HG03045 (cell line): Measurements from ENCODE around the gene RASGEF1B.
"Not testable (repeated sequence)": the region's sequence is repeated elsewhere in the genome, so short reads cannot be mapped to it uniquely, and the experiment has no call there.

ENCODE experiments used
- ATAC-seq: cut with Tn5 transposase; IDR thresholded peaks from one replicate; pipeline ENCODE4 v1.9.1; 2021; ENCODE audit warnings: mild to moderate bottlenecking, moderate library complexity; ENCODE audit not compliant: unreplicated experiment

RASGEF1B gene

DNA sequence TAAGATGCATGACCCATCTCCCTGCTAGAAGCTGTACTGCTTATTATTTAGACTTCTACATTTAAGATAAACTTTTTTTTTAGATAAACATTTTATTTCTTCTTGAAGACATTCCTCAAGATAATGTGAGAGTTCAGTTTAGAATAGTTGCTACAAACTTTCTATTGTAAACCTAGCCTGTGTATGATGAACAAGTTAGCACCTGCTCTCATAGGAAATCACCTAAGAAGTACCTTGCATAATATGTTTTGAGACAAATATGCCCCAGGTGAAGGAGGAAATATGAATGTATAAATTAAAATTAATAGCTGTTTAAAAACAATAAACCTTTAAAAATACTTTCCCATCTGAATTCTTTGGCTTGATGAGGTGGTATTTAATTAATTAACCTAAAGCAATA lies 35.6 kb downstream of the RASGEF1B start:
- no peak for ATAC-seq

DNA sequence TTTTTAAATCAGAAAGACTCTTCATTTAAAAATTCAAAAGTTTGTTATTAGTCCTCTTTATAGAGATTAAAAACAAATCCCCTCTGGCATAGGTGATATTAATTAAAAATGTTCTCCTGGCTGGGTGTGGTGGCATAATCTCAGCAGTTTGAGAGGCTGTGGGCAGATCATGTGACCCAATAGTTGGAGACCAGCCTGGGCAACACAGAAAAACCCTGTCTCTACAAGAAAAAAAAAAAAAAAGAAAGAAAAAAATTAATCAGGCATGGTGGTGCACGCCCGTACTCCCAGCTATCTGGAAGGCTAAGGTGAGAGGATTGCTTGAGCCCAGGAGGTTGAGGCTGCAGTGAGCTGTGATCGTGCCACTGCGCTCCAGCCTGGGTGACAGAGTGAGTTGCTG lies 38.9 kb downstream of the RASGEF1B start:
- ATAC-seq = no peak

DNA sequence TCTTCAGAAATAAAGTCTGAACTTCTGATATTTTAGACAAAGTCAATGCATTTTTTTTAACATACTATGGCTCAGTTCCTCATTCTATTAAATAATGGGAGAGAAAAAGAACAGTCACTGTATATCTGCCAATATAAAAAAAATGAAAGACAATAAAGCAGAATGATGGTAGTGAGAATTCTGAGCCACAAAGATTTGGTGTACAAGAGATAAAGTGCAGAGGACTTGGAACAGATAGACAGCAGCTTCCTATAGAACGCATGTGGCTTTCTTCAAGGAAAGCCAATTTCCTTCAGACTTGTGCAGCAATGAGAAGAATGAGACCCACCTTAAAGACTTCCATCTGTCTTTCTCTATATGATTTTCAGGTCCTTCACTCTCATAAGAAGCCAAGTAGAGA lies 39.7 kb downstream of the RASGEF1B start:
- ATAC-seq = no peak

DNA sequence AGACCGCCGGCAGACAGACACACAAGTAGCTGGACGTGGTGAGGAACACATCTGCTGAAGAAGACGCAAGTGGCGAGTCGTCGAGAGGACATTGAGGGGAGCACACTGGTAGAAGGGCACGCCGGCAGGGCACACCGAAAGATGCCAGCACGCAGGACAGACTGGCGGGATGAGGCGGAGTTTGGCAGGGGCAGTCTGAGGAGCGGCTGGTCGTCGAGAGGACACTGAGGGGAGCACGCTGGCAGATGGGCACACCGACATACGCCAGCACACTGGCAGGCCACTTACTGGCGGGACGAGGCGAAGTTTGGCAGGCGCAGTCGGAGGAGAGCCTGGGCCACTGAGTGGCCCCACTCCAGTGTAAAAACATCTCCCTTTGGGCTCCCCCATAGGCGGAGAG lies 42.1 kb downstream of the RASGEF1B start:
- no peak for ATAC-seq

DNA sequence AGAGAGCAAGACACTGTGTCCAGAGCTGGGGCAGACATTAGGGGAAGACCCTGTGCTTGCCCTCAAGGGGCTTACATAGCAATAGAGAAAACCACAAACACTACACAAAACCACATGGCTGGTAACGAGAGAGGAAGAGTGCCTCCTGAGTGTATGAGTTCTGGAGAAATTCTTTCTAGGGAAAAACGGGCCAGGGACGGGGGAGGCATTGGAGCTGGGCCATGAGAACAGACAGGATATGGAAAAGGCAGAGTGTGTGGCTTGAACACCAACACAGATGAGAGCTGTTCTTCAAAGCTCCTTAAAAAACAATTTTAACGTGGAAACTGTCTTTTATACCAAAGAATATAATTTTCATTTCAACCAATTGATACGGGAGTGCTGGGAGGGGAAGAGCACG lies 42.7 kb downstream of the RASGEF1B start:
- ATAC-seq = no peak

DNA sequence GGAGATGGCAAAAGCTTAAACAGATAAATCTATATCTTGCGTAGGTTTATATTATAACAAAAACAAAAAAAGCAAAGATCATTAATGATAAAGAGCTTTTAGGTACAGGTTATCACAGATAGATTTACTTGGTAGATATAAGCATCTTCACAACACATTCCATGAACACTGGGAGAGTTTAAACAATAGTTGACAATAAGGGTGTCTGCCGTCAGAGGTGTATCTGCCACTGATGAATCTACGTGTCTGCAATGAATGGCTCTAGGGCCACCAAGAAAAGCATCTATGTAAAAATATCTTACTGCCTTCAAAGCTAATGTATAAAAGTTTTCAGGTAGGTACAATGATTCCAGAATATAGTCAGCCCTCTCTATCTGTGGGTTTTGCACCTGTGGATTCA lies 43.7 kb downstream of the RASGEF1B start:
- ATAC-seq = no peak

DNA sequence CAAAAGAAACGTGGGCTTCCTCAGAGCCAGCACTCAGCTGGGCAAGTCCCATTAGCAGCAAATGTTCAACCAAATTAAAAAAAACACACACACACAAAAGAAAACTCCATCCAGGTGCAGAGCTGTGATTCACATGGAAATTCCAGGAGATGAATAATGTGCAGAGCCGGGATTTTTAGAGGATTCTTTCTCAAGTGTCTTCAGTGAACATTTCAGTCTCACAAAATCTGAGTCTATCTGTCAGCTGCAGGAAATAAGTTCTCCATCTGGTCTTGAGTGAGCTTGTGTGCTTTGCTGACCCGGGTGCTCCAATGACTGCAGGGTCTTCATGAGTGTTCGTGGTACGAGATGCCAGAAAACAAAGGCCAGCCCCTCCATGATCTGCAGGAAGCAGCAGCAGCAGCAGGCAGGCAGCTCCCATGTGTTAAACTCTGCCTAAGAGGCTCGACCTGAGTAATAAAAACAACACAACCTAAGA lies 44.3 kb downstream of the RASGEF1B start:
- ATAC-seq = no peak

DNA sequence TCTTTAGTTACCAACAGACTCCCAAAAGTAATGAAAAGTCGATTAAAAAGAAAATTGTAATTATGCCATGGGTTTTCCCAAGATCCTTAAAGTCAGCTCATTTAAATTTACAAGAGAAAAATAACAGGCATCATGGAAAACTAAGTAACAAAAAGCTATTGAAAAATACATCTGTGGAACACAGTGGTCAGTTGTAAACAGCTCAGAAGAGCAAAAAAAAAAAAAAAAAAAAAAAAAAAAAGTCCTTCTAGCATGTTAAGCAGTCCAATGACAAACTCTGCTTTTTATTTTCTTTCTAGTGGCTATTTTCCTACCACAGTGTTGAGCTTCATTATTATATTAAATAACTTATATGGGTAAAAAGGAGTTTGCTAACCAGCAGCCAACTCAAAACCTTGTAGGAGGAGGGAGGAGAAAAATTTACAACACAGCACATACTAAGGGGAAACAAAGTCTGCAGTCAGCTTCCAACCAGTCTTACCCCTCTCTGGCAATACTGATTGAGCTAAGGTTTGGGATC lies 44.9 kb downstream of the RASGEF1B start:
- no peak for ATAC-seq

DNA sequence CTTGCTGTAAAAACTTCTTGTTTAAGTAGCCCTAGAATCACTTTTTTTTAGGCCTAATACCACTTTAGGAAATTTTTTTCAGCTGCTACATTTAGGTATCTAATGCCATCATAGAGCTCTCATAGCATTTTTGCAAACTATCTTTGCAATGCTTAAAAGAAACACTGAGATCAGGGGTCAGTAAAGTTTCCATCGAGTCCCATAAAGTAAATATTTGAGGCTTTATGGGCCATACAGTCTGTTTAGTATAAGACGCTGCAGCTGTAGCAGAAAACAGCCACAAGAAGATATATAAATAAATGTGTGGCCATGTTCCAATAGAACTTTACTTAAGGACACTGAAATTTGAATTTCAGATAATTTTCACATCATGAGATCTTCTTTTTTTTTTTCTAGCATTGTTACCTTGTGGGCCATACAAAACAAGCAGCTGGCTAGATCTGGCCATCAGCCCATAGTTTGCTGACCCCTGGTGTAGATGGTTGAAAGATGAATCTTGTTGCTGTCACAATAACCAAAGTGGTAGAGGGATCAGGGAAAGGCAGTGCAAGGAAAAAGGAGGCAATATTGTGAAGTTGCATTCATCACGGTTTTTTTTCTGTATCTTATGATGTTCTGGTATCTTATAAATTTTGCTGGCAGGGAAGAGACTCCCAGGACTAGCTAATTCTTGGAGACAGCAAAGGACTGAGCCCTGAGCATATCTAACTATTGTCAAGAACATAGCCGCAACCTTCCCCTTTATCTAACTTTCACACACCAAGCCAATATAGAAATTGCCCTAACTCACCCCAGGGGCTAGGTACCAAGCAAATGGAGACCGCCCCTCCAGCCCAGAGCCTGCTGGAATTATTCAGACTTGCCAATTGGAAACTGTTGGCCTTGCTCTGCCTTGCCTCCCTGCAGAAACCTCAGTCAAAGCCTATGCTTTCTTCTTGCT lies 46.6 kb downstream of the RASGEF1B start:
- ATAC-seq = no peak

DNA sequence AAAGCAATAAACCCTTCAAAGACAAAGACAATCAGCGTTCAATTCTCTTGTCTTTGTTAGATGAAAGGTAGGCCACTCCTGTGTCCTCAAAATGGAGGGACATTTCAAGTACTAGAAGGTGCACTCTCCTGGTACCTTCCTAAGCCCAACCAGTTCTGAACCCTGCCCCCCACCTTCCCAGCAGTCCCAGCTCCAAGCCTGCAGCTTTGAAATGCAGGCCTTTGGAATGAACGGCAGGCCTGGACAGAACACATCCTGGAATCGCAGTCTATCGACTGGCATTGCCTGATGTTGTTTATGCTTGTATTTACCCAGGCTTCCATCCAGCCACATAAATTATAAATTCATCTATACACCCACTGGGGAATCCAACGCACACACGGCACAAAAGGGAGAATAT lies 47.4 kb downstream of the RASGEF1B start:
- ATAC-seq = no peak

DNA sequence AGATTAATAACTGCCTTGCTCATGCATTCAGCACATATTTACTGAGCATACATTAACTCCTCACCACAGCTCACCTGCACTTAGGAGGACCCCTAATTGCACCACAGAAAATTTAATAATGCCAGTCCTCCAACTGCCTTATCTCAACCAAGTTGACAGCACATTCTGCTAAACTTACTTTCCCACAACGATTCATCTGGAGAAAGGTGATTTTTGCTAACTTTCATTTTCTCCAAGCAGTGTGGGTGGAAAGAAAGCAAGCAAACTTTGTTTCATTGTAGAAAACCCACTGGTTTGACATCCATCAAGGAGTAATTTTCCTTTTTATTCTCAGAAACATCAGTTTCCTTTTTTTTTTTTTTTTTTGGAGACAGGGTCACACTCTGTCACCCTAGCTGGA lies 49.1 kb downstream of the RASGEF1B start:
- no peak for ATAC-seq

DNA sequence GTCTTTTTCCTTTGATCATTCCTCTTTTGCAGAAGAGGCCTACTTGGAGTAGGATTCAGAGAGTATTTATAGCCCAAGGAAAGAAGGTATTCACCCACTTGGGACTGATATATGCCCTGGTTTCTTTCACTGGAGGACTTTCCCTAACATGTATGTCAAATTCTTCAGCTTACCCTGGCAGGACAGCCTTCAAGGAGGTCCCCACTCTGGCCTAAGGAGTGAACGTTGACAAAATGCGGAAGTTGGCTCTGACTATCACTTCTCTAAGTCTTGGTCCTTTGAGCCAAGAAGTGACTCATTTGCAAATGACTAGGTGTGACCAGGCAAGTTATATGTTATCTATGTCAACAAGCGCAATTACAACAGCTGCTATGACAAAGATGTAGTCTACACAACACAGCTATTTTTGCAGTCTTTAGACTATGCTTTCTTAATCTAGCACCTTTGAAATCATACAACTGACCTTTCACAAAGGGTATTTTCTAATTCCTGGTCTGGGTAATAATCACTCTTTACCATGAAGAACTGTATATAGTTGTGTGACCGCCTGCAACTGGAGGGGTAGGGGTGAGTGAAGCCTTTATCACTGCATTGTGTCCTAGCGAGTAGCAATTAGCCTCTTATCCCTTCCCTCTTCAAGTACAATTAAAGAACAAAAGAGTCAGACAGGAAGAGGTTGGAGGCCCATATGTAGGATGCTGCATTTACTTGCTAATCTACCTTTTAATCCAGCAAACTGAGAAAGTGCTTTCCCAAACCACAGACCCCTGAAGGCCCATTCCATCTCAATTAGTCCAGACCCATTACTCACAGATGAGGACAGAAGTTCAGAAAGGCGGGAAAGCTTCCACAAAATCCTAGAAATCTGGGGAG lies 50.1 kb downstream of the RASGEF1B start:
- peak; percentile 99 for ATAC-seq

DNA sequence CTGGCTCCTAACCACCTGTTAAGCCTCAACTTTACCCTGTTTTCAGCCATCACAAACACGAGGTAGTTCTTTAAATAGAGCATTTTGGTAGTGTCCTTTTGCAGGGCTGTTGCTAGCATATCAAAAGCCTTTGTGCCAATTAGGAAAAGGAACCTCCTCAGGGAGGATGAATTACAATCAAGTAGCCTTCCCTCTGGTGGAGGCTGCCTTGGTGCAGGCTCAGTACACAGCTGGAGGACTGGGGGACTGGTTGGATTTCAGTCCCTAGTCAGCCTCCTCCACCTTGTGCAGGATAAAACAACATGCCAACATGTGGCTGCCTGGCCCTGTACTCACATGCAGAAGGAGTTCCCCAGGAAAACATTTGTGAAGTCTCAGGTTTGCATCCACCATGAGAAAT lies 53.1 kb downstream of the RASGEF1B start:
- ATAC-seq = no peak

DNA sequence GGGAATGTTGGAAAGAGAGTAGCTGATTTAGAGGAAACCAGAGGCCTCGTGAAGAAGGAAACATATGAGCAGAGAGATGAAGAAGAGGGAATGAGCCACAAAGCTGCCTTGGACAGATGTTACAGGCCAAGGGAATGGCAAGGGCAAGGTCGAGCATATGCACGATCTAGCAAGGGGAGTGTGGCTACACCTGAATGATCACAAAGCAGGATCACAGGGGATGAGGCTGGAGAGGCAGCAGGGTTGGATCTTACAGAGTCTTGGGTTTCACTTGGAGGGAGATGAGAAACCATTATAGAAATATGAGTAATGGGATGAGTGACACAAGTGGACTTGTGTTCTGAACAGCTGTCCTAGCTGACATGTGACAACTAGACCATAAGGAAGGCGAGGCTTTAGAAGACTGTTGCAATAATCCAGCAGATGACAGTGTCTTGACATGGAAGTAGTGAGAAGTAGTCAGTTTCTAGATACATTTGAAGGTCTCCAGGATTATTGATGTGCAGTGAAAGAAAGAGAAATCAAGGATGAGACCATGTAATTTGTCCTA lies 58.7 kb downstream of the RASGEF1B start:
- ATAC-seq = no peak

DNA sequence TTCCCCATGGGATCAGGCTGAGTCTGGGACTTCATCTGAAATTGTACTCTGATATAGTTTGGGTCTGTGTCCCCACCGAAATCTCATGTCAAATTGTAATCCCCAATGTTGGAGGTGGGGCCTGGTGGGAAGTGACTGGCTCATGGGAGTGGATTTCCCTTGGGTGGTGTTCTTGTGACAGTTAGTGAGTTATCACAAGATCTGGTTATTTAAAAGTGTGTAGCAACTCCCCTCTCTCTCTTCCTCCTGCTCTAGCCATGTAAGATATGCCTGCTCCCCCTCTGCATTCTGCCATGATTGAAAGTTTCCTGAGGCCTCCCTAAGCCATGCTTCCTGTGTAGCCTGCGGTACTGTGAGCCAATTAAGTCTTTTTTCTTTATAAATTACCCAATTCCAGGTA lies 61.0 kb downstream of the RASGEF1B start:
- ATAC-seq = no peak

DNA sequence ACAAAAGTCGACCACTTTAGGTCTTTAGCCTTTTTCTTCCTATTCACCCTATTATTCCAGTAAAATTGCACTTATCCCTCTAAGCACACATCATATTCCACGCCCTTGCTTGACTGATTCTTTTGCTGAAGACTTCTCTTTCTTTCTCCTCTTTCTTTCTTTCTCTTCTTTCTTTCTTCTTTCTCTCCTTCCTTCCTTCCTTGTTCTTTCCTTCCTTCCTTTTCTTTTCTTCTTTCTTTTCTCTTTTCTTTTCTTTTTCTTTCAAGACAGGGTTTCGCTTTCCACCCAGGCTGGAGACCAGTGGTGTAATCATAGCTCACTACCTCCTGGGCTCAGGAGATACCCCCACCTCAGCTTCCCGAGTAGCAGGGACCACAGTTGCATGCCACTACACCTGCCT lies 61.9 kb downstream of the RASGEF1B start:
- ATAC-seq = no peak

DNA sequence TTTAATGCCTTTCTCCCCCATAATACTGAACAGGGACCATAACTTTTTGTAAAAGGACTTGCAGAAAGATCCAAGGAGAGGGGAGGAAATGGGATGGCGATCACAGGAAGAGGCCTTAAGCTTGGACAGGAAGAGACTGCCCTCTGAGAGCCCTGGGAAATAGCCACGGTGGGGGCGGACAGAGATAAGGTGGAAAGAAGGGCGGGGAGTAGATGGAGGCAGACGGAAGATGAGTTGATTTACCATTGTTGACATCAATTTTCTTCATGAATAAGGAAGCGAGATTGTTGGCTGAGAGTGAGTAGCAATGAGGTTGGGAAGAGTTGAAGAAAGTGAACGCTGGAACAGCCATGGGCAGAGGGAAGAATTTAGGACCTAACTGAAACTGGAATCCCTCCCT lies 63.4 kb downstream of the RASGEF1B start:
- ATAC-seq = no peak

DNA sequence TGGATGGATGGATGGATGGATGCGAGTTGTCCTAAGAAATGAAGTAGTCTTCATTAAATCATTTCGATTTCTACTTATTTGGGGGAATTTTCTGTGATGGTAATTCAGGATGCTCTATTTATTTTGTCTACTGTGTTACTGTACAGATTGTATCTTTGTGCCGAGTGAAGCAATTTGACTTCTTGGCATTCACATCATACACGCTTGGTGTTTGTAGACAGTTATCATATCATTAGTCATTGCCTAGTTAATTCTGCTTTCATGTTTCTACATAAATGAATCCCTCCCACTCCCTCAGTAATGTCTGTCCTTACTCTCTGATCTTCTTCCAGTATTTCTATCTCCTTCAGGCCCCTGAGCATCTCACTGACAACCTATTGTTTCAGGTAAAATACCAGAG lies 64.0 kb downstream of the RASGEF1B start:
- no peak for ATAC-seq

DNA sequence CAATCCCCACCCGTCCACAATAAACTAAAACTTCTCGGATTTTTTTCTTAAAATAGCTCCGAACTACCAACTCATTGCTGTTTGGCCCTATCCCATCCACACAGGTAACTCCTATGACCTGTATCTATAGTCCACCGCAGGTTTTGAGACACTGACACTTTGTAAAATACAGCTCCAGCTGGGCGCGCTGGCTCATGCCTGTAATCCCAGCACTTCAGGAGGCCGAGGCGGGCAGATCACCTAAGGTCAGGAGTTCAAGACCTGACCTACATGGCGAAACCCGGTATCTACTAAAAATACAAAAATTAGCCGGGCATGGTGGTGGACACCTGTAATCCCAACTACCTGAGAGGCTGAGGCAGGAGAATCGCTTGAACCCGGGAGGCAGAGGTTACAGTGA lies 65.2 kb downstream of the RASGEF1B start:
- not testable (repeated sequence) for ATAC-seq

DNA sequence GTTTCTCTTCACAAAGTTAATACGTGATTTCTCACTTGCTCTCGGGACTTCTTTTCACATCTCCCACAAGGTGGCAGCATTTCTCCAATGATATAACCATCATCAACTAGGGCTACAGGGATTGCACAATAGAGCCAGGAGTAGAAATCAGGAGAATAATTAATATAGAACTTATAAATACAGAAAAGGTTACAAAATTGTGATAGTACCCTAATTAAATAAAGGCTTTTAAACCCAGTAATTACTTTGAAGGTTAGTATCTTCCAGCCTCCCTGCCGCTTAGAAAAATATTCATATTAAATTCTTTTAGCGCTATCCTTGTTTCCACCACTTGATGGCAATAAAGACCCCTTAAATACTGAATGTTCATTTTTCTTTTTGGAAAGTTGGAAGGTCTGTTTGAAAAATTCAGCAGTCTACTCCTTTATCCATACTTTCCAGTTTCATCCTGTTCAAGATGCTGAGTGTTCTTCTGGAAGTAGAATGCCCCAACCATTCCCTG lies 65.8 kb downstream of the RASGEF1B start:
- ATAC-seq = peak; percentile 66

DNA sequence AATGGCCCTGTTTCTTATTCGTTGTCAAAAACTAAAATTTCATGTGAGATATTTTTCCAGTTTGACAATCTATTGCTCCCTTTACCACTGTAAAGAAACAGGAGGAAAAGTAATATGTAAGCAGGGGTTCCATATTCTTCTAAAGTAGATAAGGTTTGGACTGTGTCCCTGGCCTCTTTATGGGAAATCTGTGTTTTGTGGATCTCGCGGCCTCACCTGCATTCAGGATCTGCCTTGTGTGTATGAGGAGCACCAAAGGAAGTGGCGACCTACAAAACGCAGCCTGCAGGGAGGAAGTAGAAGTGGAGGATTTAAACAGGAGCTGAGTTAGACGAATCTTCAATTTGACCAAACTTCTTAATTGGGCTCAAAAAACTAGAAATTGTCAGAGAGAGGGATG lies 67.0 kb downstream of the RASGEF1B start:
- no peak for ATAC-seq
